Hindlimb muscle (tissue), 1 donor: ENCODE results near the gene ANO7. TPM values are rescaled to one million over a fixed set of nuclear protein-coding genes. Genes with fewer than 3 reads are reported as not detected.

Source experiments
- DNase-seq: peaks from one replicate; pipeline ENCODE4 v3.0.0-alpha.2; 2013
- polyA plus RNA-seq: library from polyadenylated mRNA; unstranded; fragments of 120-200 nt; gene quantifications from one replicate; pipeline ENCODE4 v1.2.1, GENCODE V29; 2013; ENCODE audit not compliant: insufficient read length

ANO7 gene
- polyA plus RNA-seq, 1 donor, result 1.1 TPM

GRCh38 chr2:241228081-241228859 is 39.8 kb downstream of the ANO7 start:
- no peak for DNase-seq

- DNase-seq, result no peak
These were observed 40.5 kb downstream of the ANO7 start for GRCh38 chr2:241228860-241229516.

GRCh38 chr2:241229563-241230401 is 41.3 kb downstream of the ANO7 start:
- DNase-seq, result no peak

GRCh38 chr2:241230435-241230834 is 42.0 kb downstream of the ANO7 start:
- DNase-seq, result no peak

GRCh38 chr2:241232736-241233575 is 44.5 kb downstream of the ANO7 start:
- no peak for DNase-seq

- DNase-seq, result no peak
These were observed 45.8 kb downstream of the ANO7 start for GRCh38 chr2:241234066-241234790.

GRCh38 chr2:241234962-241235740 is 46.7 kb downstream of the ANO7 start:
- DNase-seq, result no peak

- no peak for DNase-seq
These were observed 47.5 kb downstream of the ANO7 start for GRCh38 chr2:241235859-241236593.

- no peak for DNase-seq
These were observed 48.6 kb downstream of the ANO7 start for GRCh38 chr2:241237047-241237446.

- no peak for DNase-seq
These were observed 49.5 kb downstream of the ANO7 start for GRCh38 chr2:241237949-241238371.

- no peak for DNase-seq
These were observed 50.3 kb downstream of the ANO7 start for GRCh38 chr2:241238693-241239198.

- DNase-seq, result no peak
These were observed 51.2 kb downstream of the ANO7 start for GRCh38 chr2:241239552-241240202.

GRCh38 chr2:241240320-241241004 is 52.0 kb downstream of the ANO7 start:
- no peak for DNase-seq

GRCh38 chr2:241241669-241242068 is 53.2 kb downstream of the ANO7 start:
- no peak for DNase-seq

- DNase-seq, result no peak
These were observed 53.8 kb downstream of the ANO7 start for GRCh38 chr2:241242306-241242705.

- DNase-seq, result no peak
These were observed 55.9 kb downstream of the ANO7 start for GRCh38 chr2:241244368-241244767.

GRCh38 chr2:241248289-241248688 is 59.8 kb downstream of the ANO7 start:
- no peak for DNase-seq

GRCh38 chr2:241248897-241249296 is 60.4 kb downstream of the ANO7 start:
- DNase-seq, result no peak

GRCh38 chr2:241249654-241250053 is 61.2 kb downstream of the ANO7 start:
- no peak for DNase-seq
